Fibroblast of skin of abdomen (primary cell): Measurements from ENCODE around the gene EMC6.
A peak's percentile ranks its signal among the peaks of the same experiment; 100 is the strongest.
"Not testable (repeated sequence)": the region's sequence is repeated elsewhere in the genome, so short reads cannot be mapped to it uniquely, and the experiment has no call there.

ENCODE experiments used
- DNase-seq: peaks from one replicate; pipeline ENCODE4 v3.0.0-alpha.2; 2013

The EMC6 gene

DNA sequence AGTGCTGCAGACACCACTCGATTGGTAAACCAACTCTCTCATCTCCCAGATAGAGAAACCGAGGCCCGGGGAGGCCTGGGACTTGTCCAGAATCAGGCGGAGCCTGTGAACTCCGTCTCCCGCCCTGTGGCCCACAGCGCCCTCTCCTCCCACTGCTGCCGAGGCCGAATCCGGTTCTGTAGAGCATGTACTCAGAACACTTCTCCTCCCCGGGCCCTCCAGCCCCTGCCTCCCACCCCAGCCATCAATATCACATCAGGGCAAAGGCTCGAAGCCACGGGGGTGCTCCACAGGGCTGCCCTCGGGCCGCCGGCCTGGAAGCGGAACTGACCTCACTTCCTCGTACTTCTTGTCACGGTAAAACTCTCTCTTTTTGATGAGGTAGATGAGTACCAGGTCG is 13.0 kb downstream of the EMC6 start:
- DNase-seq: no peak

DNA sequence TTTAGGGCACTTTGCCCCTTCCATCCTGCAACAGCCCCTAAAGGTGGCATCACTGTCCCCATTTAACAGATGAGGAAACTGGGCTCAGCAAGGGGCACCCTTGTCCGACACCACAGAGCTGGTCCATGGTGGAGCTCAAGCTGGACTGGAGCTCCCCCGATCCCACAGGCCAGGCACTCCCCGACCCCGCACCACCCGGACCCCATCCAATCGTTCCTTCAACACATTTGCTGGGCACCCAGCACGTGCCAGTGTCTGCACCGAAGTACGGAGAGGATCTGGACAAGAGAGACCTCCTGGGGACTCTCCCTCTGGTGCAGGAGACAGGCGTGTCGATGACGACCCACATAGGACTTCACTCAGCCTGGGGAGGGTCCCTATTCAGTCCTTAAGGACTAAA is 13.4 kb downstream of the EMC6 start:
- DNase-seq: no peak

DNA sequence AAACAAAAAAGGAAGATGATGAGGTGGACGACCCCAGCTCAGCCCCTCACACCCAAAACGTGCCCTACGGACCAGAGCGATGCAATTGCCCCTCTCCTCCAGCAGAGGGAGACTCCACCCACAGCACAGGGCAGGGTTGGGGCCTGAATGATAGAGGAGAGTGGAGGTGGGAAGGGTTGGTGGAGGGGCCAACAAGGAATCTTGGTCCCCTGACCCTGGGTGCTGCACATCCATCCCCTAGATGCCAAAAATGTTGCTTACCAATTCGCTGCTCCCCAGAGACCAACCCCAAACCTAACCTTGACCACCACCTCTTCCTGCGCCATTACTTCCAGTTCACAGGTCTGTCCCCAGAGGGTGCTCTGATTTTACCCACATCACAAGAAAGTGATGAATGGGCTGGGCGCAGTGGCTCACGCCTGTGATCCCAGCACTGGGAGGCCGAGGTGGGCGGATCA is 14.5 kb downstream of the EMC6 start:
- no peak for DNase-seq

DNA sequence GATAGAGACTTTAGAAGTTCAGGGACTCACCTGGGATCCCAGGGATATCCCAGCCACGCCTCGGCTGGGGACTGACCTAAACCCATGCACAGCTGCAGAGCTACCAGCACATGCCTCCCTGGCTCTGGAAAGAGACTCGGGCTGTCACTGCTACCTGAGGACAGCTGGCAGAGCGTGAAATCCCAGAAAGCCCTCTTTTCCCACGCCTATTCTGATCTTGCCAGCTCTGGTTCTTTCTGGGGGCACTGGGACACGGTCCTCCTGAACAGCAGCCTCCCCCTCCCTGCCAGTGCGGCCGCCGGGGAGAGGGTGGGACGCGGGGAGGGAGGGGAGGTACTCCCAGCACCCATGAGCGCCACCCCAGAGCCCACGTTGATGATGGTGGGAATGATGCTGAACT is 16.6 kb downstream of the EMC6 start:
- DNase-seq: no peak

DNA sequence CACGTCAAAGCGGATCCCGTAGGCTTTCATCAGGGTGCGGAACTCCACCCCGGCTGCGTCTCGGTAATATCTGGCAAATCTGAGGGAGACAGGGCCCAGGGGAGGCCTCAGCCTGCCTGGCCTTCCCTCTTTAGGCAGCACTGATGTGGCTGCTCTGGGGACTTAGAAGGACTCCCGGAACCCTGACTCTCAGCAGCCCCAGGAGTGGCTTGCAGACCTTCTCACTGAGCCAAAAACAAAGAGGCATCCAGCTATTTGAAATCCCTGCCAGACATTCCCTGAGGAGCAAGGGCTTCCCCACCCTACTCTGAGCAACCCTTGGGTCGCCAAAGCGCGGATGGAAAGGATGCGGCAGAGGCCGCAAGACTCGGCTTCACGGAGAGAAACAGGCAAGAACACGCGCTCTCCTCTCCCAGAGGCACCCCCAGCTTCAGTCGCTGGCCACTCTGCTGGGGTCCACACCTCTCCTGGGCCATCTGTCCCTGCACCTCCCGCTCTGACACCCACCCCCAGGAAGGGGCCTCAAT is 19.5 kb downstream of the EMC6 start:
- no peak for DNase-seq

DNA sequence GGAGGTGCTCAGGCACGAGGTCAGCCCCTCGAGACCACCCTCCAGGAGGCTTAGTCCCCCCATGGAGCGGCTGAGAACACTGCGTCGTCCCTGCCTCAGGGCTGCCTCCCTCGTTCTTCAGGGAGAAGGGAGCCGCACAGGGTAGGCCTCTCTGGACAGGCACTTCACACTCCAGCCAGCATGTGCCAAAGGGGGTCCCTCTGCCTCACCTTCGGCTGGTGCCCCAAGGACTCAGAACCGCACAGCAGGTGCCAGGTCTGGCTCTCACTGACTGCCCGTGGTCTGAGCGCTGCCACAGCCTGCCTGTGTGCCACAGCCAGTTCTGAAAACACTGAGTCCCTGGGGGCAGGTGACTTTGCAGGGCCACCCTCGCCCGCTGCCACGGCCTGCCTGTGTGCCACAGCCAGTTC is 20.2 kb downstream of the EMC6 start:
- DNase-seq: no peak

DNA sequence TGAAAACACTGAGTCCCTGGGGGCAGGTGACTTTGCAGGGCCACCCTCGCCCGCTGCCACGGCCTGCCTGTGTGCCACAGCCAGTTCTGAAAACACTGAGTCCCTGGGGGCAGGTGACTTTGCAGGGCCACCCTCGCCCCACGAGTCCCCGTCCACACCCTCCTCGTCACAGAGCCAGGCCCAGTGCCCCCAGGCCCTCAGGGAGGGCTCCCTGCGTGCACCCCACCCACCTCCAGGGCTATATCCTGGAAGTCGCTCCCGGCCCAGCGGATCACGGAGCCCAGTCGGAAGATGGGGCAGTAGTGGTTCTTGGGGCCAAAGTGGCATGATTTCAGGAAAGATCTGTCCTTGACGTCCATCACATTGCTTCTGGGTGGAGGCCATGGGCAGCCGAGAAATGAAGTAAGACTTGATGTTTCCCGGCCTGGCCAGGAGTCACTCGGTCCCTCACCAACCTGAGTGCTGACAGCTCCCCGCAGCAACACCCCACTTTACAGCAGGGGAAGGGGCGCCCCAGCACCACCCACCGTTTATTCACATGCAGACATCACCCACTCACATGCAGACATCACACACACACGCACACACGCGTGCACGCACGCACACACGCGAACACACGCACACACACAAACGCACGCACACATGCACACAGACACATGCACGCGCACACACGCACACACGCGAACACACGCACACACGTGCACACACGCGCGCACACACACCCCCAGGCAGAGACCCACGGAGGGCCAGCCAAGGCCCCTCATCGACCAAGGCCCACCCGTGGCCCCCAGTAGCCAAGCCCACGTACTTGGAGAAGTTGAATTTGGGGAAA is 20.9 kb downstream of the EMC6 start:
- no peak for DNase-seq

DNA sequence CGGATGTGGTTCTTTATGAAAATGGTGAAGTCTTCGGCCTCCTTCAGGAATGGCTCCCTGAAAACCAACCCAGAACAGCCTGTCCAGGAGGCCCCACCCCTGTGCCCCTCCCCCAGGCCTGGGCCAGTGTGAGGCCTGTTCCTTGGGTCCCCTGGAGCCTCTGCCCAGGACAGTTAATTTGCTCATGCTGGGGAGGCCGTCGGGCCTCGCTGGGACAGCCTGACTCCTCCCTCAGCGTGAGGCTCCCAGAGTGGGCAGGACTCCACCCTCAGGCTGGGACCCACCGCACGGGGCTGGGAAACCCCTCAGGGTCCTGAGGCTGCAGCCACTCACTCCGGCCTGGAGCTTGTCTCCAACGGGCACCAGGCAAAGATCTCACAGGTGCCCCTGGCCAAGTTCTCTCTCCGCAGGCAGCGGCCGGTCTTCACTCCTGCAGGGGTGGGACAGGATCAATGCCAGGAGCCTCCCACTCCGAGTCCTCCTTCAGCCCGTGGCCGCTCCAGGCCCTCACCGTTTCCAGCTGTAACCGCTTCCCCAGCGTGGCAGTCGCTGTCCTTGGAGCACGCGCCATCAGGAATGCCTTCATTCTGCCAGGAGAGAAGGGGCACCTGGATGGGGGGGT is 21.6 kb downstream of the EMC6 start:
- DNase-seq: no peak

DNA sequence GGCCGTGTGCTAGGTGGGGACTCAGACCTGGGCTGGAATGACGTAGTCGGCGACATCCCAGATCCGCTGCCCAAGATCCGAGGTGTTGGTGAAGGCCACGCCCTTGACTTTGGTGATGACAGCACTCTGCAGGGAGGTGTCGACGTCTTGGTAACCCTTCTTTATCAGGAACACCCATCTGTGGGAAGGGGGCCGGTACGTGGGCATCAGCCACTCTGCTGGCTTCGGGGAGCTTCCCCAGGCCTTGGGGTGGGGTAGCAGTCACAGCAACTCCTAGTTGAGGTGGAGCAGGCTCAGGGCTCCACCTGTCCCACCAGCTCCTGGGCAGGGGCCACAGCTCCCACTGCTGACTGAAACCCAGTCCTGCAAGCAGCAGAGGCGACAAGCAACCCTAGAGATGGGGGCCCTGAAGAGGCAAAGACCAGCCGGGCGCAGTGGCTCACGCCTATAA is 23.0 kb downstream of the EMC6 start:
- no peak for DNase-seq

DNA sequence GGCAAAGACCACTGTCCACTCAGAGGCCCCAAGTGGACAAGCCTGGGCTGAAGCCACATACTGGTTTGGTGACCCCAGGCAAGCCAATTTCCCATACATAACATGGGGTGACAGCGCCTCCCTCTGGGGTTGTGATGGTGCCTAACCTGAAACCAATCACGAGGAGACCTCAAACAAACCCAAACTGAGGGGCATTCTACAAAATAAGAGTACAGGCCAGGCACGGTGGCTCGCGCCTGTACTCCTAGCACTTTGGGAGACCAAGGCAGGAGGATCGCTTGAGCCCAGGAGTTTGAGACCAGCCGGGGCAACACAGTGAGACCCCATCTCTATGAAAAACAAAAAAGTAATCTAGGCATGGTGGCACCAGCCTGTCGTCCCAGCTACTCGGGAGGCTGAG is 23.7 kb downstream of the EMC6 start:
- DNase-seq: no peak

DNA sequence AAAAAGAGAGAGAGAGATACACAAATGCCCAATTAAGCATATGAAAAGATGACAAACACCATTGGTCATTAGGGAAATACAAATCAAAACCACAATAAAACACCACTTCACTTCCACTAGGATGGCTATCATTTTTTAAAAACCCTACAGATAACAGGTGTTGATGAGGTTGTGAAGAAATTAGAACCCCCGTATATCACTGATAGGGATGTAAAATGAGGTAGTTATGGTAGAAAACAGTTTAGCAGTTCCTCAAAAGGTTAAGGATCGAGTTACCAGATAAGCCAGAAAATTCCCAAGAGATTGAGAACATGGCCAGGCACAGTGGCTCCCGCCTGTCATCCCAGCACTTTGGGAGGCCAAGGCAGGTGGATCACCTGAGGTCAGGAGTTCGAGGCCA is 24.5 kb downstream of the EMC6 start:
- no peak for DNase-seq

DNA sequence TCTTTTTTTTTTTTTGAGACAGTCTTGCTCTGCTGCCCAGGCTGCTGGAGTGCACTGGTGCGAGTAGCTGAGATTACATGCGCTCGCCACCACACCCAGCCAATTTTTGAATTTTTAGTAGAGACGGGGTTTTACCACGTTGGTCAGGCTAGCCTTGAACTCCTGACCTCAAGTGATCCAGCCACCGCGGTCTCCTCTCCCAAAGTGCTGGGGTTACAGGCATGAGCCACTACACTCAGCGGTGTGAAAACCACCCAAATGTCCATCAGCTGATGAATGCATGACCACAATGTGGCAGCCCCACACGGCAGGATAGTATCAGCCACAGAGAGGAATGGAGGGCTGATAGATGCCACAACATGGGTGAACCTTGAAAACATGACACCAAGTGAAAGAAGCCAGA is 25.2 kb downstream of the EMC6 start:
- no peak for DNase-seq

DNA sequence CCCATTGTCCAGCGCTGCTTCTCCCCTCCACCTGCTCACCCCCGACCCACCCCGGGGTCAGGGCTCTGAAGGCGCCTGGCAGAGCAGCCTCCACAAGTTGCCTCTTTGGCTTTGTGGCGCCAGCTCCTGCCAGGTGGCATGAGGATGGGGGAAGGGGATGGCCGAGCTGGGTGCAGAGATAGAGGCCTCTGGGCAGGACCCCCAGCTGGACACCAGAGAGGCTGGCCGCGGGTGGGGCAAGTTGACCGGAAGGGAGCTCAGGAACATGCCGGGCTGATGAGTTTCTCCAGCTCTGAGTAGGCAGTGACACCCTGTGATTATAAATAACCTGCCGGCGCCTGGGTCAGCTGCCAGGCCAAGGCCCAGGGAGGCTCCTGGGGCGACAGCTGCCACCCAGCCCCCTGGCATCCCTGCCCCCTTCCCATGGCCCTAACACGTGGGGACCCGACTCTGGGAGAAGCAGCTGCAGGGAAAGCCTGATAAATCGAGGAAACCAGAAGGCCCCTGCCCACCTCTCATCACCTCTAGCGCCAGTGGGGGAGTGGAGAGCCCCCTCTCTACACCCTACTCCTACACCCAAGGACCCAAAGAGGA is 26.6 kb downstream of the EMC6 start:
- DNase-seq: no peak

DNA sequence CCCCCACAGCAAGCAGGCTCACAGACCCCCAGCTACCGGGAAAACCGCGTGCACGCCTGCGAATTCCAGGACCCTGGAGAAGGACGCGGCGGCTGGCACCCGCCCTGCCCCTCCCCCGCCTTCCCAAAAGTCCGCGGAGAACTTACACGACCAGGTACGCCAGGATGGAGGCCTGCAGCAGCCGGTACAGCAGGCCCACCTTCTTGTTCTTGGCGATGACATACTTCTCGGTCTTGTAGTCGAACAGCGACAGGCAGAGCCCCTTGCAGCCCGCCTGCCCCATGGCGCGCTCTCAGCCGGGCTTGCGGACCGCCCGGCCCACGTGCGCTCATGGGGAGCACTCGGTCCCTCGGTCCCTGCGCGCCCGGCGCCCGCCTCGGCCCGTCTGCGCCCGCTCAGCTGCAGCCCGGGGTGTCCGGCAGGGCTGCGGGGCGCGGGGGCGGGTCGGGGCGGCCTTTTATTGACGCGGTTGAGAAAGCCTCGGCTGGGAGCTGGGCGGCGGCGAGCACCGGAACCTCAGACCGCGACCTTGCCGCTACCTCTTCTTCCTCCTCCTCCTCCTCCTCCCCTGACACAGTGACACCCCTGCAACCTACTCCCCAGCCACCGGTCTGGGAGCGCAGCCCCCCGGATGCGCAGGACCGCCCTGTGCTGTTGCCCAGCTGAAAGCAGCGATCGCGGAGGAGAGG is 27.3 kb downstream of the EMC6 start, which contains the start of gene P2RX5:
Gene P2RX5 (minus strand): TSS at position 433 of the 689 bp plus-strand sequence. CDS start 150 bp downstream, at position 283.
- DNase-seq: no peak

DNA sequence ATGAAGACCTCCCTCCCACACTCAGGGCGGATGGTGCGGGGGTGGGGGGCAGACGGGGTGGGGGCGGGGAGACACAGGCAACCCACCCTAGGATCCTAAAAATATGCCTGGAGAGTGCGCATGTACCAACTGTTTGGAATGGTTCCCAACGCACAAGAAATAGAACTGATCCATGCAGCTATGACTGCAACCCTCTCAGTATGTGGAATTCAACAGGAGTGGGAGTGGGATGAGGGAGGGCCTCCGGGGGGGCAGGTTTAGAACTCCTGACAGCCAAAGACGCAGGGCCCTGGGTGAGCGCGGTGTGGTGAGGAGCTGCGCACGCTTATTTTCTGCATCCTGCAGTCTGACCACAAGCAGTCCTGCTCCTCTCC is 28.5 kb downstream of the EMC6 start:
- DNase-seq: no peak

DNA sequence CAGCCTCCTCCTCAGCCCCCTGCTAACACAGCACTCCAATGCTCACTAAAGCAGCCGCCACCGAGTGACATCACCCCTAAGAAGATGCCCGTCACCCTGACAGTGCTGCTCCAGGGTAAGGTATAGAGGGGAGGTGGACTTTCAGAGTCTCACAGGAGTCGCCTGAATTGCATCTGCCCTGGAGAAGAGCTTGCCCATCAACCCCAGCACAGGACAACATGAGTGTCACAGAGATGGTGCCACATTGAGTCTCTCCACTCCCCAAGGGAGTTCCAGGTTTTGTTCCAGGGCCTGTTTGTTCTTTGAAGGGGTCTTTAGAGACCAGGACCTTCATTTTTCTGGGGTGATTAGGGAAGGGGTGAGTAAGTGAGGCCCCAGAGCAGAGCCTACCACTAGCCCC is 29.5 kb downstream of the EMC6 start:
- DNase-seq: no peak

DNA sequence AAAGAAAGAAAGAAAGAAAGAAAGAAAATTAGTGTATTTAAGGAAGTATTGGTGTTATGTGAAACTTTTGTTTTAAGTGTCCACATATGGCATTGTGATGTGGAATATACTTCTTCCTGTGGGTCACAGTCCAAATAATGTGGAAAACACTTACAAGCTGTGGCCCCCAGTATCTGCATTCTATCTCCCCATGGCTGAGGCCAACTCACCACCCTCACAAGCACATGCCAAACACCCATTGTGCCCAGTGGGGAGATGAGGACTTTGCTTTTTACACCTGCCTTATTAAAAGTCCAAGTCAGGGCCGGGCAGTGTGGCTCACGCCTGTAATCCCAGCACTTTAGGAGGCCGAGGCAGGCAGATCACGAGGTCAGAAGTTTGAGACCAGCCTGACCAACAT is 31.3 kb downstream of the EMC6 start:
- DNase-seq: no peak

DNA sequence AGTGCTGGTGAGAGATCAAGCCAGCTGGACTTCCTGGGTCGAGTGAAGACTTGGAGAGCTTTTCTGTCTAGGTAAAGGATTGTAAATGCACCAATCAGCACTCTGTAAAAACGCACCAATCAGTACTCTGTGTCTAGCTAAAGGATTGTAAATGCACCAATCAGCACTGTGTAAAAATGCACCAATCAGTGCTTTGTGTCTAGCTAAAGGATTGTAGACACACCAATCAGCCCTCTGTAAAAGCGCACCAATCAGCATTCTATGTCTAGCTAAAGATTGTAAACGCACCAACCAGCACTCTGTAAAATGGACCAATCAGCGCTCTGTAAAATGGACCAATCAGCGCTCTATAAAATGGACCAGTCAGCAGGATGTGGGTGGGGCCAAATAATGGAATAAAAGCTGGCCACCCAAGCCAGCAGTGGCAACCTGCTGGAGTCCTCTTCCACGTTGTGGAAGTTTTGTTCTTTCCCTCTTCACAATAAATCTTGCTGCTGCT is 33.5 kb downstream of the EMC6 start:
- DNase-seq: not testable (repeated sequence)

DNA sequence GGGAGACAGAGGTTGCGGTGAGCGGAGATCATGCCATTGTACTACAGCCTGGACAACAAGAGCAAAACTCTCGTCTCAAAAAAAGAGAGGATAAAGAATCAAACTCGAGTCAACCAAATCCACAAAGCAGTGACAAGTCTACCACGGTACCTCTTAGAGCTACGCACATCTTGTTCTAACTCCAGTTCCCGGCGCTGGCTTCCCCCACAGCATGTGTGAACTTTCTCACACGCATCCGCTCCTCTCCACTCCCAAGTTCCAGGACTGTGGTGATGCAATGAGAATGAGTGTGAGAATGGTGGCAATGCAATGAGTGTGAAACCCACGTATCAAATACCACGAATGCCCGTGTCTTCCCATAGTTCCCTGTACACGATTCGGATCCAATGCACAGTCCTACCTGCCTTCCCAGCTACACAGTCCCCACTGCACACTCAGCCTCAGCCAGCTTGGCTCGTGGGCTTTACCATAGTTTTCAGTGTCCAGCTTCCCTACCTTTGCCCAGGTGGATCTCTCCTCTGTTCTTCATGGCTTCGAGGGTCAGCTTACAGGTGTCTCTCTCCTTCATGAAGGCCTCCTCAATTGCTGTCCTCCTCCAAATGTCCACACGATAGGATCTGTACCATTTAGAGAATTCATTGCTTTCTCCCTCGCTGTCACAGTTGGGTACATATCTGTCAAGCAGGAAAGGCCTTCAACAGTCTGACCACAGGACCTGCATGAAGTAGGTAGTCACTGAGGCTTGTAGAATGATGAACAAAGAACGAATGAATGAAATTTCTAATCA is 36.5 kb downstream of the EMC6 start:
- no peak for DNase-seq

DNA sequence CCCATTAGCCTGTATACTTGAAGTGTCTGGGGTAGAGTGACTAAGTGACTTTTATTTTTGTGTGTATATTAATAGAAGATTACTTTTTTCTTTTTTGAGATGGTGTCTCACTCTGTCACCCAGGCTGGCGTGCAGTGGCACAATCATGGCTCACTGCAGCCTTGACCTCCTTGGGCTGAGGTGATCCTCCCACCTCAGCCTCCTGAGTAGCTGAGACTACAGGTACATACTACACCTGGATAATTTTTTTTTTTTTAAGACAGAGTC is 37.0 kb downstream of the EMC6 start:
- not testable (repeated sequence) for DNase-seq

DNA sequence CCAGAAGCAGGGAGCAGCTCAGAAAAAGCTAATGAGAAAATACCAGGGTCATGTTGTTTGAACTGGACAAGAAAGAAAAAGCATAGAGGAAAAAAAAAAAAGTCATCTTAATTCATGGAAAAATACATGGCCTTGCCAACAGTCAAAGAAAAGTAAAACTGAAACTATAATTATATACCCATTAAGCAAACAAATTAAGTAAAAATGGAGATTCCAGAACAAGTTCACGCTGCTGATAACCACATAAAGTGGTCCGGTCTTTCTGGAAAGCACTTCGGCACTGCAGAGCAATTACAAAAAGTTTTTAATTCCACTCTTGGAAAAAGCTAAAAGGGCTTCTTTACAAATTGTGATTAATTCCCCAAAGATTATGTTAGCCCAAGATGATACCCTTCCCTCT is 39.8 kb downstream of the EMC6 start:
- DNase-seq: no peak

DNA sequence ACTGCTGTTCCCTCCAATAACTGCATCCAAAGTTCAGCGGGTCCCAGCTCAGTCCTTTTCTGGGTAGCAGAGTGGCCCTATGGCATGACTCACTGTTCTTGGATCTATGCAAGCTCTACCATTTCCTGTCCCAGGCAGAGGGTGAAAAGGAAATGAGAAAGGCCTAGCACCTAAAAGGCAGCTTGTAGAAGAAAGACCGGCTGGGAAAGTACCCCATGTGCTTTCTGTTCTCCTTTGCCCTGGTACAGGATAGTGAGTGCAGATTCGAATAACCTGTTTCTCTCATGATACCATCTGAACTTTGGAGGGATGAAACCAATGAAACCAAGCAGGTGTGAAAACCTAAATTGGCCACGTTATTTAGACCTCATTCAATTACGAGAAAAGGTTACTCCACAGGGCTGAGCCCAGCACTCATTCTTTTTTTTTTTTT is 42.4 kb downstream of the EMC6 start:
- DNase-seq: peak; percentile 35
